HEK293 (cell line): ENCODE data around the gene PKDREJ.

Experiments
- CTCF ChIA-PET: fragments of 350-600 bp; formaldehyde crosslinking; extraction: SDS; loops from one replicate; lab custom pipeline; 2021; ENCODE audit warnings: antibody characterized with exemption; lab: Yijun Ruan, JAX
- POLR2A ChIA-PET: fragments of 300-600 bp; formaldehyde crosslinking; extraction: SDS; loops from one replicate; lab custom pipeline; 2020; ENCODE audit warnings: antibody characterized with exemption, inconsistent platforms; lab: Yijun Ruan, JAX
- H3K27ac ChIP-seq: fragments of 200-500 bp; sonication (Bioruptor generic); 2 replicates; pipeline ENCODE4 v1.5.1; 2014; ENCODE audit warnings: low read depth, low read length, control low read depth, inconsistent platforms; ENCODE audit errors: extremely low read depth
- H3K36me3 ChIP-seq, 2 experiments: fragments of 200-500 bp in 1 of 2; sonication (Bioruptor generic) in 1 of 2; 1 replicate in 1 of 2; 2 replicates in 1 of 2; pipeline ENCODE4 v1.5.1; 2014 to 2017; ENCODE audit warnings: inconsistent platforms in 2 of 2, low read length in 2 of 2; ENCODE audit not compliant: control insufficient read depth in 2 of 2, insufficient read depth in 1 of 2
- H3K4me1 ChIP-seq: fragments of 200-500 bp; sonication (Bioruptor generic); 2 replicates; pipeline ENCODE4 v1.5.1; 2014; ENCODE audit warnings: mild to moderate bottlenecking, low read length, inconsistent platforms; ENCODE audit not compliant: control insufficient read depth, insufficient read depth
- H3K4me3 ChIP-seq: 2 replicates; pipeline ENCODE4 v1.5.1; 2011; ENCODE audit warnings: low read depth, mild to moderate bottlenecking, control low read depth, low read length, moderate library complexity
- H3K9me3 ChIP-seq: fragments of 200-500 bp; sonication (Bioruptor generic); 2 replicates; pipeline ENCODE4 v1.5.1; 2014; ENCODE audit warnings: low read depth, low read length, inconsistent platforms; ENCODE audit not compliant: control insufficient read depth, insufficient read depth
- RBAK ChIP-seq: fragments of 450-650 bp; formaldehyde crosslinking; IDR thresholded peaks from 2 replicates; pipeline ENCODE4 v1.5.1; 2016; ENCODE audit warnings: missing biosample characterization, missing genetic modification characterization
- TCF7L2 ChIP-seq: IDR thresholded peaks from 2 replicates; pipeline ENCODE4 v1.6.1; 2011; ENCODE audit warnings: low read depth, mild to moderate bottlenecking, inconsistent platforms, low read length, moderate library complexity, borderline replicate concordance
- ZBTB21 ChIP-seq: fragments of 450-650 bp; formaldehyde crosslinking; IDR thresholded peaks from 2 replicates; pipeline ENCODE4 v1.5.1; 2017; ENCODE audit warnings: missing biosample characterization, missing genetic modification characterization
- ZFP69B ChIP-seq: fragments of 450-650 bp; formaldehyde crosslinking; IDR thresholded peaks from 2 replicates; pipeline ENCODE4 v1.5.1; 2016; ENCODE audit warnings: missing biosample characterization, missing genetic modification characterization
- ZNF214 ChIP-seq: fragments of 450-650 bp; formaldehyde crosslinking; IDR thresholded peaks from 2 replicates; pipeline ENCODE4 v1.5.1; 2017; ENCODE audit warnings: missing biosample characterization, mild to moderate bottlenecking, missing genetic modification characterization, borderline replicate concordance
- ZNF394 ChIP-seq: fragments of 450-650 bp; formaldehyde crosslinking; IDR thresholded peaks from 2 replicates; pipeline ENCODE4 v1.5.1; 2016; ENCODE audit warnings: missing biosample characterization, missing genetic modification characterization, mild to moderate bottlenecking, moderate library complexity, borderline replicate concordance
- ZNF658 ChIP-seq: fragments of 450-650 bp; formaldehyde crosslinking; IDR thresholded peaks from 2 replicates; pipeline ENCODE4; 2016; ENCODE audit warnings: missing biosample characterization, missing genetic modification characterization
- ZNF747 ChIP-seq: fragments of 450-650 bp; formaldehyde crosslinking; IDR thresholded peaks from 2 replicates; pipeline ENCODE4 v1.5.1; 2016; ENCODE audit warnings: missing biosample characterization, missing genetic modification characterization
- TF ChIP-seq, protein P1 (sequence below): fragments of 450-650 bp; formaldehyde crosslinking; IDR thresholded peaks from 2 replicates; pipeline ENCODE4 v1.5.1; 2016; ENCODE audit warnings: missing biosample characterization, missing genetic modification characterization
- TF ChIP-seq, protein P2 (sequence below): fragments of 450-650 bp; formaldehyde crosslinking; IDR thresholded peaks from 2 replicates; pipeline ENCODE4 v1.5.1; 2016; ENCODE audit warnings: missing biosample characterization, missing genetic modification characterization
- TF ChIP-seq, protein P3 (sequence below): fragments of 450-650 bp; formaldehyde crosslinking; IDR thresholded peaks from 2 replicates; pipeline ENCODE4 v1.5.1; 2016; ENCODE audit warnings: missing biosample characterization, missing genetic modification characterization
- TF ChIP-seq, protein P4 (sequence below): fragments of 450-650 bp; formaldehyde crosslinking; IDR thresholded peaks from 2 replicates; pipeline ENCODE4 v1.5.1; 2016; ENCODE audit warnings: missing biosample characterization, missing genetic modification characterization, low read depth
- TF ChIP-seq, protein P5 (sequence below): fragments of 450-650 bp; formaldehyde crosslinking; IDR thresholded peaks from 2 replicates; pipeline ENCODE4 v1.5.1; 2016; ENCODE audit warnings: missing biosample characterization, missing genetic modification characterization

PKDREJ gene

DNA sequence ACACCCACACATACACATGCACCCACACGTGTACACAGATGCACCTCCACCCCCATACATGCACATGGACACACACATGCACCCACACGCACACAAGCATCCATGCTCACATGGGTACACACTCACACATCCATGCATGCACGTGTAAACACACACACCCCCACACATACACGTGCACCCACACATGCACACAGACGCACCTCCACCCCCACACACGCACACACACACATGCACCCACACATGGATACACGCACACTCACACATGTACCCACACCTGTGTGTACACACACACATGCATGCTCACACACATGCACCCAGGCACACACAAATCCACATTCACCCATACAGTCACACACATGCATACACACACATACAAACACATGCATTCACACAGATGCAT, 37.5 kb downstream of the PKDREJ start (continued):
- TF ChIP-seq, protein P1, sequence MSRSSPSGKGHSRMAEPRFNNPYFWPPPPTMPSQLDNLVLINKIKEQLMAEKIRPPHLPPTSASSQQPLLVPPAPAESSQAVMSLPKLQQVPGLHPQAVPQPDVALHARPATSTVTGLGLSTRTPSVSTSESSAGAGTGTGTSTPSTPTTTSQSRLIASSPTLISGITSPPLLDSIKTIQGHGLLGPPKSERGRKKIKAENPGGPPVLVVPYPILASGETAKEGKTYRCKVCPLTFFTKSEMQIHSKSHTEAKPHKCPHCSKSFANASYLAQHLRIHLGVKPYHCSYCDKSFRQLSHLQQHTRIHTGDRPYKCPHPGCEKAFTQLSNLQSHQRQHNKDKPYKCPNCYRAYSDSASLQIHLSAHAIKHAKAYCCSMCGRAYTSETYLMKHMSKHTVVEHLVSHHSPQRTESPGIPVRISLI: no peak
- TF ChIP-seq, protein P2, sequence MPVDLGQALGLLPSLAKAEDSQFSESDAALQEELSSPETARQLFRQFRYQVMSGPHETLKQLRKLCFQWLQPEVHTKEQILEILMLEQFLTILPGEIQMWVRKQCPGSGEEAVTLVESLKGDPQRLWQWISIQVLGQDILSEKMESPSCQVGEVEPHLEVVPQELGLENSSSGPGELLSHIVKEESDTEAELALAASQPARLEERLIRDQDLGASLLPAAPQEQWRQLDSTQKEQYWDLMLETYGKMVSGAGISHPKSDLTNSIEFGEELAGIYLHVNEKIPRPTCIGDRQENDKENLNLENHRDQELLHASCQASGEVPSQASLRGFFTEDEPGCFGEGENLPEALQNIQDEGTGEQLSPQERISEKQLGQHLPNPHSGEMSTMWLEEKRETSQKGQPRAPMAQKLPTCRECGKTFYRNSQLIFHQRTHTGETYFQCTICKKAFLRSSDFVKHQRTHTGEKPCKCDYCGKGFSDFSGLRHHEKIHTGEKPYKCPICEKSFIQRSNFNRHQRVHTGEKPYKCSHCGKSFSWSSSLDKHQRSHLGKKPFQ (tag by site-specific recombination): peak; percentile 82
- no peak for TF ChIP-seq ZBTB21

DNA sequence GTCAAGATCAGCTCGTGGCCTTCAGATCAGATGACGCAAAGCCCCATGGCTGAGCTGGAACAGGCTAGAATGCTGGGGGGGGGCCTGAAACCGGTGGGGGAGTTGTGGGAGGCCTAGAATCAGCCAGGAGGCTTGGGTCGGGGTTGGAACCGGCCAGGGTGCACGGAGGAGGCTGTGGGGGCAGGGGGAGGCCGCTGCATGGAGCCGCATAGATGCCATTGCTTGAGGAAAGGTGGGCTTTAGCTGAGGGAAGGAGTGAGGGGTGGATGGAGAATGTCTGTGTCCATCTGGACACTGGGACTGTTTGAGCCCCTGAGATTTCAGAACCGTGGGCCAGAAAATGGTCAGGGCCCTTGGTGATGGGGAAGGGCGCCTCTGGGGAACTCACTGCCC, 38.2 kb downstream of the PKDREJ start:
- Histone ChIP-seq H3K4me1 (no peaks in the 10 kb centered on the region), H3K36me3 (peaks cover 10 to 23% of the 10 kb centered on the region in 2 experiments; a peak in 2 of 3 replicates), H3K27ac (no peak overlapping the region), H3K4me3 (no peak overlapping the region), H3K9me3 (no peaks in the 10 kb centered on the region)
- TF ChIP-seq, protein P3, sequence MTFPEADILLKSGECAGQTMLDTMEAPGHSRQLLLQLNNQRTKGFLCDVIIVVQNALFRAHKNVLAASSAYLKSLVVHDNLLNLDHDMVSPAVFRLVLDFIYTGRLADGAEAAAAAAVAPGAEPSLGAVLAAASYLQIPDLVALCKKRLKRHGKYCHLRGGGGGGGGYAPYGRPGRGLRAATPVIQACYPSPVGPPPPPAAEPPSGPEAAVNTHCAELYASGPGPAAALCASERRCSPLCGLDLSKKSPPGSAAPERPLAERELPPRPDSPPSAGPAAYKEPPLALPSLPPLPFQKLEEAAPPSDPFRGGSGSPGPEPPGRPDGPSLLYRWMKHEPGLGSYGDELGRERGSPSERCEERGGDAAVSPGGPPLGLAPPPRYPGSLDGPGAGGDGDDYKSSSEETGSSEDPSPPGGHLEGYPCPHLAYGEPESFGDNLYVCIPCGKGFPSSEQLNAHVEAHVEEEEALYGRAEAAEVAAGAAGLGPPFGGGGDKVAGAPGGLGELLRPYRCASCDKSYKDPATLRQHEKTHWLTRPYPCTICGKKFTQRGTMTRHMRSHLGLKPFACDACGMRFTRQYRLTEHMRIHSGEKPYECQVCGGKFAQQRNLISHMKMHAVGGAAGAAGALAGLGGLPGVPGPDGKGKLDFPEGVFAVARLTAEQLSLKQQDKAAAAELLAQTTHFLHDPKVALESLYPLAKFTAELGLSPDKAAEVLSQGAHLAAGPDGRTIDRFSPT (tag by site-specific recombination): no peak
- no peak for TF ChIP-seq RBAK (tag by site-specific recombination)
- POLR2A ChIA-PET: no interaction called here
- CTCF ChIA-PET: no interaction called here

DNA sequence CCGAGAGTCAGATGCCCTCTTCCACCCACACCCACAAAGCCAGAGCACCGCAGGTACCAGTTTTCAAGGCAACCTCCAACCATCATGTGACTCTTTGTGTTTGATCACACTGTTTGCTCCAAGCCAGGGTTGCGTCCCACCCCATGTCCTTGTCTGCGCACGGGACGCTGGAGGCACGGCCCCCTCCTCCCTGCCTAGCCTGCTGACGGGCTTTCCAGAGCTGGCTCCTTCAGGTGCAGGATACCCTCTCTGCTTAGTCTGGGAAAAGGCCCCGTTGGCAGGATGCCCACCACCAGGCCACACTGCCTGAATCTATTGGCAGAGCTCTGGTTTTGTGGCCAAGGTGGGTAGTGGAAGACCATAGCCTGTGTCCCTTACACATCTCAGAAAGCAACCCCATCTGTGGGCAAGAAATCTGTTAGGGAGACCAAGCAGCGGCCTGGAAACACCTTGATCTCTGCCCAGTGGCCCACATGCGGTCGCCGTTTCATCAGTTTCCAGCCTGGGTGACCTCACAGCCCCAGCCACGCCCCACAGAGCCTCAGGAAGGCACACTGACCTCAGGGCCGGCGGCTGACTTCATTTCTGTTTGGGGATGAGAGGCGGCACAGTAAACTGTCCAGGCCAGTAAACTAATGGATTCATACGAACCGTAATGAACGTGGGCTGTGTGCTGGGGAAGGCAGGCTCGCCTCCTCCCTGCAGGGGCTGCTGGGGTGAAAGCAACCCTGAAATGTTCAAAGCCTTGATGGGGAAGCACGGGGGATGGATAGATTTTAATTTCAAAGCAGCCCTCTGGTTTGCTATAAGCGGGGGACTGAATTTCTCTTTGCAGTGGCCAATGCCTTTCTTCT, 38.9 kb downstream of the PKDREJ start:
- H3K9me3 ChIP-seq: no peaks in the 10 kb centered on the region
- H3K4me1 ChIP-seq: no peaks in the 10 kb centered on the region
- H3K4me3 ChIP-seq: no peak overlapping the region
- peaks cover 10 to 29% of the 10 kb centered on the region in 2 experiments; a peak in 2 of 3 replicates for H3K36me3 ChIP-seq
- ChIA-PET CTCF (no interaction called here), POLR2A (no interaction called here)
- TF ChIP-seq ZNF747 (tag by site-specific recombination): no peak
- no peak for TF ChIP-seq ZNF658 (tag by site-specific recombination)
- TF ChIP-seq ZNF394 (tag by site-specific recombination): no peak
- TF ChIP-seq, protein P4, sequence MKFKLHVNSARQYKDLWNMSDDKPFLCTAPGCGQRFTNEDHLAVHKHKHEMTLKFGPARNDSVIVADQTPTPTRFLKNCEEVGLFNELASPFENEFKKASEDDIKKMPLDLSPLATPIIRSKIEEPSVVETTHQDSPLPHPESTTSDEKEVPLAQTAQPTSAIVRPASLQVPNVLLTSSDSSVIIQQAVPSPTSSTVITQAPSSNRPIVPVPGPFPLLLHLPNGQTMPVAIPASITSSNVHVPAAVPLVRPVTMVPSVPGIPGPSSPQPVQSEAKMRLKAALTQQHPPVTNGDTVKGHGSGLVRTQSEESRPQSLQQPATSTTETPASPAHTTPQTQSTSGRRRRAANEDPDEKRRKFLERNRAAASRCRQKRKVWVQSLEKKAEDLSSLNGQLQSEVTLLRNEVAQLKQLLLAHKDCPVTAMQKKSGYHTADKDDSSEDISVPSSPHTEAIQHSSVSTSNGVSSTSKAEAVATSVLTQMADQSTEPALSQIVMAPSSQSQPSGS (tag by site-specific recombination): no peak
- no peak for TF ChIP-seq ZNF214 (tag by site-specific recombination)
- no peak for TF ChIP-seq TCF7L2
- TF ChIP-seq, protein P5, sequence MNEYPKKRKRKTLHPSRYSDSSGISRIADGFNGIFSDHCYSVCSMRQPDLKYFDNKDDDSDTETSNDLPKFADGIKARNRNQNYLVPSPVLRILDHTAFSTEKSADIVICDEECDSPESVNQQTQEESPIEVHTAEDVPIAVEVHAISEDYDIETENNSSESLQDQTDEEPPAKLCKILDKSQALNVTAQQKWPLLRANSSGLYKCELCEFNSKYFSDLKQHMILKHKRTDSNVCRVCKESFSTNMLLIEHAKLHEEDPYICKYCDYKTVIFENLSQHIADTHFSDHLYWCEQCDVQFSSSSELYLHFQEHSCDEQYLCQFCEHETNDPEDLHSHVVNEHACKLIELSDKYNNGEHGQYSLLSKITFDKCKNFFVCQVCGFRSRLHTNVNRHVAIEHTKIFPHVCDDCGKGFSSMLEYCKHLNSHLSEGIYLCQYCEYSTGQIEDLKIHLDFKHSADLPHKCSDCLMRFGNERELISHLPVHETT (tag by site-specific recombination): no peak
- no peak for TF ChIP-seq ZFP69B (tag by site-specific recombination)
- no peak overlapping the region for H3K27ac ChIP-seq
